Neural cell (in vitro differentiated cells): ENCODE data around the gene CLEC19A.

Experiments used
- CTCF ChIP-seq: fragments of 450-650 bp; IDR thresholded peaks from 2 replicates; pipeline ENCODE4 v1.5.1; 2014; ENCODE audit warnings: antibody characterized with exemption, mild to moderate bottlenecking, moderate library complexity; ENCODE audit not compliant: poor library complexity, severe bottlenecking
- EP300 ChIP-seq: fragments of 450-650 bp; conservative IDR thresholded peaks from 2 replicates; pipeline ENCODE4 v1.6.1; 2014; ENCODE audit warnings: antibody characterized with exemption, mild to moderate bottlenecking, moderate library complexity; ENCODE audit not compliant: poor library complexity, severe bottlenecking
- EZH2 ChIP-seq: fragments of 200-600, 300-800 bp; shearing (Covaris generic), sonication (generic); IDR thresholded peaks from 2 replicates; pipeline ENCODE4 v1.6.1; 2014; ENCODE audit warnings: antibody characterized with exemption, low read length, borderline replicate concordance, mild to moderate bottlenecking; ENCODE audit not compliant: insufficient read depth, poor library complexity, severe bottlenecking
- MXI1 ChIP-seq: fragments of 450-650 bp; conservative IDR thresholded peaks from 2 replicates; pipeline ENCODE4 v1.6.1; 2014; ENCODE audit warnings: antibody characterized with exemption, mild to moderate bottlenecking; ENCODE audit not compliant: poor library complexity, severe bottlenecking
- POLR2AphosphoS5 ChIP-seq: IDR thresholded peaks from 2 replicates; pipeline ENCODE4 v1.6.1; 2012
- RAD21 ChIP-seq: fragments of 450-650 bp; conservative IDR thresholded peaks from 2 replicates; pipeline ENCODE4 v1.6.1; 2014; ENCODE audit warnings: antibody characterized with exemption, mild to moderate bottlenecking, moderate library complexity
- REST ChIP-seq: IDR thresholded peaks from 2 replicates; pipeline ENCODE4 v1.6.1; 2012; ENCODE audit warnings: borderline replicate concordance
- SMC3 ChIP-seq: fragments of 450-650 bp; conservative IDR thresholded peaks from 2 replicates; pipeline ENCODE4 v1.6.1; 2014; ENCODE audit warnings: antibody characterized with exemption, mild to moderate bottlenecking, moderate library complexity; ENCODE audit not compliant: poor library complexity
- TAF1 ChIP-seq: IDR thresholded peaks from 2 replicates; pipeline ENCODE4 v1.6.1; 2012; ENCODE audit warnings: low read depth

GRCh38 chr16:19283637-19284036 lies 1.9 kb upstream of the CLEC19A start:
- TF ChIP-seq CTCF = no peak
- TF ChIP-seq POLR2AphosphoS5 = no peak
- TF ChIP-seq EP300 = no peak
- TF ChIP-seq REST = no peak
- no peak for TF ChIP-seq RAD21
- no peak for TF ChIP-seq EZH2
- no peak for TF ChIP-seq TAF1
- no peak for TF ChIP-seq SMC3
- no peak for TF ChIP-seq MXI1
